ENCODE results near the gene KRTAP4-8.

- no peak for TF ChIP-seq RFX5 (IDR thresholded peaks at IDR 0.05; ENCODE audit: low read length)
- no peak for TF ChIP-seq NFIC (IDR thresholded peaks at IDR 0.05; ENCODE audit: borderline replicate concordance)
- no peak for TF ChIP-seq CTCF (IDR thresholded peaks at IDR 0.05)
- TF ChIP-seq TAF1 (IDR thresholded peaks at IDR 0.05; ENCODE audit: borderline replicate concordance, low read depth, low read length), result no peak
- no peak for TF ChIP-seq EZH2phosphoT487 (IDR thresholded peaks at IDR 0.05; ENCODE audit: borderline replicate concordance, low read depth)
- no peak for TF ChIP-seq EP300 (IDR thresholded peaks at IDR 0.05; ENCODE audit: borderline replicate concordance in 1 of 2, low read depth in 1 of 2, low read length in 1 of 2)
- TF ChIP-seq GATA2 (CRISPR knock-in tag; IDR thresholded peaks at IDR 0.05), result no peak
- TF ChIP-seq POLR2AphosphoS5 (IDR thresholded peaks at IDR 0.05; ENCODE audit: low read depth, low read length), result no peak
- TF ChIP-seq JUND (IDR thresholded peaks at IDR 0.05), result no peak
Measured at GRCh38 chr17:41063449-41063848, 34.5 kb downstream of the KRTAP4-8 start.

All from SK-N-SH (cell line).